Brain microvascular endothelial cell (primary cell): Measurements from ENCODE around the gene DTNB.
A peak's percentile ranks its signal among the peaks of the same experiment; 100 is the strongest.

Experiments
- DNase-seq: peaks from one replicate; pipeline ENCODE4 v3.0.0-alpha.2; 2020
- H3K27ac ChIP-seq: fragments of 250-450 bp; sonication (Bioruptor Pico); 2 replicates; pipeline ENCODE4 v1.5.1; 2020; ENCODE audit warnings: mild to moderate bottlenecking, moderate library complexity
- H3K27me3 ChIP-seq: fragments of 250-450 bp; sonication (Bioruptor Pico); replicated peaks from 2 replicates; pipeline ENCODE4 v1.5.1; 2020; ENCODE audit warnings: mild to moderate bottlenecking
- H3K36me3 ChIP-seq: fragments of 250-450 bp; sonication (Bioruptor Pico); replicated peaks from 2 replicates; pipeline ENCODE4 v1.5.1; 2020; ENCODE audit warnings: mild to moderate bottlenecking
- H3K4me3 ChIP-seq: 2 replicates; pipeline ENCODE4 v1.5.1; 2011; ENCODE audit warnings: low read depth, mild to moderate bottlenecking, control low read depth, low read length, moderate library complexity
- in situ Hi-C: cut with HindIII; loops from 2 replicates; pipeline ENCODE4 v1.10.0; 2017; ENCODE audit warnings: low sequenced_read_pairs, low pct_ligation_motif_present
- TF ChIP-seq, protein P1 (sequence below): IDR thresholded peaks from 2 replicates; pipeline ENCODE4 v1.5.1; 2011; ENCODE audit warnings: low read depth, mild to moderate bottlenecking, moderate library complexity, low read length, control low read depth, inconsistent platforms; ENCODE audit errors: missing control alignments

Gene DTNB

DNA sequence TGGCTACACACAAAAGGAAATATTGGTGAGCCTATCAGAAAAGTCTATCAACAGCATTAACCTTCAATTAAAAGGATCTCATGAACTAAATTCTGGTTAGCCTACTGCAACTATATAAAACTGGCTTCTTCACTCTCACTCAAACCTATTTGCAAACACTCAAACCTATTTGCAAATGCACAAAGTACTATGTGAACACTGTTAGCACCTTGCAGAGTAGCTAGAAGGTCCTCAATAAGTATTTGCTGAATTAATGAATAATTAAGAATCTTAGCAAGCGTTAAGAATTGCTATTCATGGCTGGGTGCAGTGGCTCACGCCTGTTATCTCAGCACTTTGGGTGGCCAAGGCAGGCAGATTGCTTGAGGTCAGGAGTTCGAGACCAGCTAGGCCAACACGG lies 150.3 kb downstream of the DTNB start:
- no peak for DNase-seq
- in situ Hi-C loops, result no loop called here

DNA sequence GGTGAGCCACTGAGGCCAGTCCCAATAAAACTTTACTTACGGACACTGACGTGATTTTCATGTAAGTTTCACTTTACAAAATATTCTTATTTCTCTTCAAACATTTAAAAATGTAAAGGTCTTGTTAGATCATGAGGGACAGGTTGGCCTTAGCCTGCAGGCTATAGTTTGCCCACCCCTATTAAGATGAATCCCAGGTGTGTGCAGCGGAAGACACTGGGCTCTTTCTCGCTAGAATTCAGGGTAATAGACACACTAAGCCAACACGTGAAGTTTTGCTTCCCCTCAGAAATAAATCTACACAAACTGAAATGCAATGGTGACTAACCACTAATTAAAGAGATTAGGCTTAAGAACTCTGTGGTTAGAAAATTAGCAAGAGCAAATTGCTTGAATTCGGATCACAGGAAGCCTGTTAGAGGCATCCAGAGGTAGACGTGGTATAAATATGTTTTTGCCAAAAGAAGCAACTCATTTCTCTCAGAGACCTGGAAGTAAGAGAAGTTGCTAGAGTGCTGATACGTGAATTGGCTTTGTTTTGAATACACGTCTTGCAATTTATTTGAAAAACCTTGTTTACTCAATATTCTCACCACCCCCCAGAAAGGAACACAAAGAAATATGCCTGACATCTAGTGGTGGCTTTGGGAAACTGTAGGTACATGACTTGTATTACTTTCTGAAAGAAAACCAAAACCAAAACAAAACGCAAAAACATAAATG lies 151.6 kb downstream of the DTNB start:
- in situ Hi-C loops, result no loop called here
- H3K27me3 ChIP-seq, result no peaks in the 10 kb centered on the region
- no peak overlapping the region for H3K27ac ChIP-seq
- DNase-seq, result peak; percentile 55
- H3K4me3 ChIP-seq, result no peak overlapping the region
- TF ChIP-seq, protein P1, sequence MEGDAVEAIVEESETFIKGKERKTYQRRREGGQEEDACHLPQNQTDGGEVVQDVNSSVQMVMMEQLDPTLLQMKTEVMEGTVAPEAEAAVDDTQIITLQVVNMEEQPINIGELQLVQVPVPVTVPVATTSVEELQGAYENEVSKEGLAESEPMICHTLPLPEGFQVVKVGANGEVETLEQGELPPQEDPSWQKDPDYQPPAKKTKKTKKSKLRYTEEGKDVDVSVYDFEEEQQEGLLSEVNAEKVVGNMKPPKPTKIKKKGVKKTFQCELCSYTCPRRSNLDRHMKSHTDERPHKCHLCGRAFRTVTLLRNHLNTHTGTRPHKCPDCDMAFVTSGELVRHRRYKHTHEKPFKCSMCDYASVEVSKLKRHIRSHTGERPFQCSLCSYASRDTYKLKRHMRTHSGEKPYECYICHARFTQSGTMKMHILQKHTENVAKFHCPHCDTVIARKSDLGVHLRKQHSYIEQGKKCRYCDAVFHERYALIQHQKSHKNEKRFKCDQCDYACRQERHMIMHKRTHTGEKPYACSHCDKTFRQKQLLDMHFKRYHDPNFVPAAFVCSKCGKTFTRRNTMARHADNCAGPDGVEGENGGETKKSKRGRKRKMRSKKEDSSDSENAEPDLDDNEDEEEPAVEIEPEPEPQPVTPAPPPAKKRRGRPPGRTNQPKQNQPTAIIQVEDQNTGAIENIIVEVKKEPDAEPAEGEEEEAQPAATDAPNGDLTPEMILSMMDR, result peak; percentile 69
- no peaks in the 10 kb centered on the region for H3K36me3 ChIP-seq

More for the DNA sequence above, 150.3 kb downstream of the DTNB start:
- Histone ChIP-seq H3K27me3 (no peaks in the 10 kb centered on the region), H3K36me3 (no peaks in the 10 kb centered on the region), H3K27ac (no peak overlapping the region), H3K4me3 (no peak overlapping the region)
- TF ChIP-seq, protein P1, result no peak

DNA sequence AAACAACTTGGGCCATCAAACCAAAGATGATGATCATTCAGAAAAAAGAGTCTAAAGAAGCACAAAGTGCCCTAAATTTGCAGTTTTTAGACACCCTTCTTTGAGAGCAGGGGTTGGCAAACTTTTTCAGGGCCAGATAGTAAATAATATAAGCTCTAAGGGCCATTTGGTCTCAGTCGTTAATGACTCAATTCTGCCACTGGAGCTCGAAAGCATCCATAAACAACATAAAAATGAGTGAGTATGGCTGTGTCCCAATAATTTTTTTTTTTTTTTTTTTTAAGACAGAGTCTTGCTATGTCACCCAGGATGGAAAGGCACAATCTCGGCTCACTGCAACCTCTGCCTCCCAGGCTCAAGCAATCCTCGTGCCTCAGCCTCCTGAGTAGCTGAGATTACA lies 152.3 kb downstream of the DTNB start:
- no peaks in the 10 kb centered on the region for H3K27me3 ChIP-seq
- in situ Hi-C loops, result no loop called here
- no peak for DNase-seq
- no peak overlapping the region for H3K27ac ChIP-seq
- H3K36me3 ChIP-seq, result no peaks in the 10 kb centered on the region
- no peak overlapping the region for H3K4me3 ChIP-seq
- TF ChIP-seq, protein P1, result no peak

DNA sequence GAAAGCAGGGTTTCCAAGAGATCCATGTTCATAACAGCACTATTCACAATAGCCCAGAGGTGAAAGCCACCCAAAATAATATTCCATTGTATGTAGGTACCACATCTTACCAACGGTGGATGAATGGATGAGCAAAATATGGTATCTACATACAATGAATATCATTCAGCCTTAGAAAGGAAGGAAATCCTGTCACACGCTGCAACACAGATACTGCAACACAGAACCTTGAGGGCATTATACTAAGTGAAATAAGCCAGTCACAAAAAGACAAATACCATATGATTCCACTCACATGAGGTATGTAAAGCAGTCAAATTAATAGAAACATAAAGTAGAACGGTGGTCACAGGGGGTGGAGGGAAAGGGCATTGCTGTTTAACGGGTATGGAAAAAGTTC lies 155.7 kb downstream of the DTNB start:
- in situ Hi-C loops, result no loop called here
- DNase-seq, result no peak

DNA sequence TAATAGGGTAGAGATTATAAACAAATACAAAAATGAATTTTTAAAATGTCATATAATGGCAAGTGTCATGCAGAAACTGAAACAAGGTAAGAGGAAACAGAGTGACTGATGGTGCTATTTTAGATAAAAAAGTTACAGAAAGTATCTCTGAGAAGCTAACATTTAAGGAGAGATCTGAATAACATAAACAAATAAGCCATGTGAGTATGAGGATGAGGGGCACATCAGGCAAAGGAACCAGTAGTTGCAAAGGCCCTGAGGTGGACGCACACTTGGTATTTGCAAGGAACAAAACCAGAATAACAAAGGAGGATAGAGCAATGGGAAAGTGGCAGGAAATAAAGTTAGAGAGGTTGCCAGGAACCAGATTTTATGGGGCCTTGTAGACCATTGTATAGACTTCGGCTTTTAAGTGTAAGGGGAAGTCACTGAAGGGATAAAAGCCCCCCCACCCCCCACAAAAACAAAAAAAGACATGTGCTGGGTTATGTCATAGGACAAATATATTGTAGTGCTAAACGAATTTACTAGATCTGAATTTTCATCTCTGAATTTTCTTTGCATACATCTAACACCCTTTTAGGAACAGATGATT lies 159.2 kb downstream of the DTNB start:
- in situ Hi-C loops, result no loop called here
- TF ChIP-seq, protein P1, result no peak
- Histone ChIP-seq H3K36me3 (no peaks in the 10 kb centered on the region), H3K27me3 (no peaks in the 10 kb centered on the region), H3K4me3 (no peak overlapping the region), H3K27ac (no peak overlapping the region)
- no peak for DNase-seq

More for the DNA sequence above, 155.7 kb downstream of the DTNB start:
- no peaks in the 10 kb centered on the region for H3K27me3 ChIP-seq
- no peaks in the 10 kb centered on the region for H3K36me3 ChIP-seq
- TF ChIP-seq, protein P1, result no peak
- no peak overlapping the region for H3K27ac ChIP-seq
- no peak overlapping the region for H3K4me3 ChIP-seq
